HG03196 (cell line): ENCODE data around the gene KDR.

Source experiments
- ATAC-seq: cut with Tn5 transposase; IDR thresholded peaks from one replicate; pipeline ENCODE4 v1.9.1; 2021; ENCODE audit not compliant: unreplicated experiment

KDR gene

GRCh38 chr4:55125087-55125721 lies at the start of gene KDR:
KDR (minus strand) TSS chr4:55125595; CDS start chr4:55125293, 302 bp downstream.
- no peak for ATAC-seq

- no peak for ATAC-seq
These were observed 48.2 kb upstream of the KDR start for GRCh38 chr4:55173580-55173979.

GRCh38 chr4:55172694-55173287 lies 47.4 kb upstream of the KDR start:
- ATAC-seq, result no peak

GRCh38 chr4:55170462-55170861 lies 45.1 kb upstream of the KDR start:
- ATAC-seq, result no peak

GRCh38 chr4:55169352-55169961 lies 44.1 kb upstream of the KDR start:
- ATAC-seq, result no peak

GRCh38 chr4:55162396-55162795 lies 37.0 kb upstream of the KDR start:
- no peak for ATAC-seq

GRCh38 chr4:55161739-55162138 lies 36.3 kb upstream of the KDR start:
- ATAC-seq, result no peak

GRCh38 chr4:55159851-55160250 lies 34.5 kb upstream of the KDR start:
- no peak for ATAC-seq

GRCh38 chr4:55158957-55159356 lies 33.6 kb upstream of the KDR start:
- ATAC-seq, result no peak

GRCh38 chr4:55157559-55158277 lies 32.3 kb upstream of the KDR start:
- no peak for ATAC-seq

GRCh38 chr4:55154933-55155332 lies 29.5 kb upstream of the KDR start:
- ATAC-seq, result no peak

- ATAC-seq, result no peak
These were observed 29.0 kb upstream of the KDR start for GRCh38 chr4:55154290-55154880.

- ATAC-seq, result no peak
These were observed 18.5 kb upstream of the KDR start for GRCh38 chr4:55143858-55144257.

- no peak for ATAC-seq
These were observed 13.0 kb upstream of the KDR start for GRCh38 chr4:55138367-55138766.

GRCh38 chr4:55136634-55137033 lies 11.2 kb upstream of the KDR start:
- no peak for ATAC-seq

GRCh38 chr4:55133951-55134350 lies 8.6 kb upstream of the KDR start:
- ATAC-seq, result no peak

GRCh38 chr4:55132775-55133174 lies 7.4 kb upstream of the KDR start:
- no peak for ATAC-seq

- ATAC-seq, result no peak
These were observed 2.1 kb upstream of the KDR start for GRCh38 chr4:55127521-55127920.

GRCh38 chr4:55127053-55127452 lies 1.7 kb upstream of the KDR start:
- ATAC-seq, result no peak

- ATAC-seq, result no peak
These were observed 557 bp upstream of the KDR start for GRCh38 chr4:55125763-55126541.
